Measurements from ENCODE around the gene CHD5. TPM values are rescaled to one million over a fixed set of nuclear protein-coding genes. Genes with fewer than 3 reads are reported as not detected.

CHD5 gene
- total RNA-seq, 1 donor from 2014 or later: 4.9 TPM

DNA sequence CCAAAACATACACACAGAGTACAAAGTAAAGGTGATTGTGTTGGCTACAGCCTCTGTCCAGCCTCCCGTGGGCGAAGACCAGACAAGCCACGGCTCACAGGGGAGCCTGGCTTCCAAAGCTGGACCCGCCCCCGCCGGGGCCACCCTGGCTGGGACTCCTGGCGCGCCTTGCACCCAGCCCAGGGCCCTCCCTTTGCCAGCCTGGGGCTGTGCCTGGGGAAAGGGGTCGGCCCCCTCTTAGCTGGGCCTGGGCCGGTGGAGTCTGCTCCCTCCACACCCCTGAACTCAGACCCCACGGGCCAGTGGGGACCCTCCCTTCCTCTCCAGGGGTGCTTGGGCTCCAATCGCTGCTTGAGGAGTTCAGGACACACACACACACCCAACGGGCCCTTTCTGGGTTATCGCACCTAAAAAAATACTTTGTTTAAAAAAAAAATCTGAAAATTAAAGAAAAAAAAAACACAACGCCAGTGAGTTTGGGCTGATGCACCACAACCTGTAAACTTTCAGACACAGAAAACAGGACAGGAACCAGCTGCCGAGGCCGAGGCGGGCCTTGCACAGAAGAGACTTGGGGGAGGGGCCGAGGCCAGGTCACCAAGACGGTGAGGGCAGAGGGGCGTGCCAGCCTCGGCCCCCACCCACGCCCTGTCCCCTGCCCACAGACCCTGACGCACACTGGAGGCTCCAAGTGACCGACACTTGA lies 78.1 kb downstream of the CHD5 start:
- Mint-ChIP-seq H3K9me3 (no peaks in the 10 kb centered on the region), H3K4me1 (no peaks in the 10 kb centered on the region), H3K36me3 (no peaks in the 10 kb centered on the region), H3K27ac (no peak overlapping the region), H3K27me3 (ENCODE audit: low read depth) (peaks cover 5% of the 10 kb centered on the region), H3K4me3 (no peak overlapping the region)
- TF ChIP-seq, protein P1, sequence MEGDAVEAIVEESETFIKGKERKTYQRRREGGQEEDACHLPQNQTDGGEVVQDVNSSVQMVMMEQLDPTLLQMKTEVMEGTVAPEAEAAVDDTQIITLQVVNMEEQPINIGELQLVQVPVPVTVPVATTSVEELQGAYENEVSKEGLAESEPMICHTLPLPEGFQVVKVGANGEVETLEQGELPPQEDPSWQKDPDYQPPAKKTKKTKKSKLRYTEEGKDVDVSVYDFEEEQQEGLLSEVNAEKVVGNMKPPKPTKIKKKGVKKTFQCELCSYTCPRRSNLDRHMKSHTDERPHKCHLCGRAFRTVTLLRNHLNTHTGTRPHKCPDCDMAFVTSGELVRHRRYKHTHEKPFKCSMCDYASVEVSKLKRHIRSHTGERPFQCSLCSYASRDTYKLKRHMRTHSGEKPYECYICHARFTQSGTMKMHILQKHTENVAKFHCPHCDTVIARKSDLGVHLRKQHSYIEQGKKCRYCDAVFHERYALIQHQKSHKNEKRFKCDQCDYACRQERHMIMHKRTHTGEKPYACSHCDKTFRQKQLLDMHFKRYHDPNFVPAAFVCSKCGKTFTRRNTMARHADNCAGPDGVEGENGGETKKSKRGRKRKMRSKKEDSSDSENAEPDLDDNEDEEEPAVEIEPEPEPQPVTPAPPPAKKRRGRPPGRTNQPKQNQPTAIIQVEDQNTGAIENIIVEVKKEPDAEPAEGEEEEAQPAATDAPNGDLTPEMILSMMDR (IDR thresholded peaks at IDR 0.05; ENCODE audit: unreplicated experiment): no peak
- DNase-seq (ENCODE audit: low spot score in 2 of 2, unreplicated experiment in 2 of 2): no peak

DNA sequence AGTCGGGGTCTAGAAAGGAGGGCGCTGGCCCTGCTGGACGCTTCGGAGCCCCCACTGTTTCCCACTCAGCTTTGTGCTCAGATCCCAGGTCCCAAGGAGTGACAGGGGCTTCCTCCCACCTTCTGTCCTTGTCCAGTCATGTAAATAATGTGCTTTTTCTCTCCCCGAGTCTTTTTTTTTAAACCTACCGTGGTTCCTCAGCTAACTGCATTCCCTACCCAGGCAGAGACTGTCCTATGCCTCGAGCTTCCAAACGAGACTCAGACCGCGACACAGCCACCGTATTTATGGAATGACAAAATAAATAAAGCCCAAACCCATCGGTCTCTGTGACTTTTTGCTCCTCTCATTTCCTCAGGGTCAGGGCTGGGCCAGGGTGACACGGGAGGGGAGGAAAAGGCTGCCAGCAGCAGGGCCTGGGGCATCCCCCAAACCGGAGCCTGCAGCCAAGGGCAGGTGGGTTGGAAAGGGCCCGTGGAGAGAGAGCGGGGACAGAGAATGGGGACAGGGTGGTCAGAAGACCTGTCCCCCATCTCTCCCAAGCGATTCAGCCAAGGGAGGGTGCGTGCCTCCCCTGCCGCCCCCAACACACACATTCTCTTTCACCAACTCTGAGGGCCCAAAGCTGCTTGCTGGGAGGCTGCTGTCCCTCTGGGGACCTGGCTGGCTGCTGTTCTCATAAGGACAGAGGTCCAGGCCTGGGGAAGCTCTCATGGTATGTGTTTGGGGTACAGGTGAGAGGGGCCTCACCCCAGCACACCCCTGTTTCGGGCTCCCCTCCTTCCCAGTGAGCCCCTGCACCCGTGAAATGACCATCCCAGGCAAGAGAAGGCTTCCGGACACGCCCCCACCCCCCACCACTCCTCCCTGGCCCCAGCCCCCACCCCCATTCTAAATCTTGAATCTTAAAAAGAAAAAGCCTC lies 79.0 kb downstream of the CHD5 start:
- H3K4me3 Mint-ChIP-seq: no peak overlapping the region
- no peak for DNase-seq (ENCODE audit: low spot score in 2 of 2, unreplicated experiment in 2 of 2)
- H3K4me1 Mint-ChIP-seq: no peaks in the 10 kb centered on the region
- no peak overlapping the region for H3K27ac Mint-ChIP-seq
- no peaks in the 10 kb centered on the region for H3K36me3 Mint-ChIP-seq
- H3K9me3 Mint-ChIP-seq: no peaks in the 10 kb centered on the region
- TF ChIP-seq, protein P1 (IDR thresholded peaks at IDR 0.05; ENCODE audit: unreplicated experiment): no peak
- peaks cover 5% of the 10 kb centered on the region for H3K27me3 Mint-ChIP-seq (ENCODE audit: low read depth)

DNA sequence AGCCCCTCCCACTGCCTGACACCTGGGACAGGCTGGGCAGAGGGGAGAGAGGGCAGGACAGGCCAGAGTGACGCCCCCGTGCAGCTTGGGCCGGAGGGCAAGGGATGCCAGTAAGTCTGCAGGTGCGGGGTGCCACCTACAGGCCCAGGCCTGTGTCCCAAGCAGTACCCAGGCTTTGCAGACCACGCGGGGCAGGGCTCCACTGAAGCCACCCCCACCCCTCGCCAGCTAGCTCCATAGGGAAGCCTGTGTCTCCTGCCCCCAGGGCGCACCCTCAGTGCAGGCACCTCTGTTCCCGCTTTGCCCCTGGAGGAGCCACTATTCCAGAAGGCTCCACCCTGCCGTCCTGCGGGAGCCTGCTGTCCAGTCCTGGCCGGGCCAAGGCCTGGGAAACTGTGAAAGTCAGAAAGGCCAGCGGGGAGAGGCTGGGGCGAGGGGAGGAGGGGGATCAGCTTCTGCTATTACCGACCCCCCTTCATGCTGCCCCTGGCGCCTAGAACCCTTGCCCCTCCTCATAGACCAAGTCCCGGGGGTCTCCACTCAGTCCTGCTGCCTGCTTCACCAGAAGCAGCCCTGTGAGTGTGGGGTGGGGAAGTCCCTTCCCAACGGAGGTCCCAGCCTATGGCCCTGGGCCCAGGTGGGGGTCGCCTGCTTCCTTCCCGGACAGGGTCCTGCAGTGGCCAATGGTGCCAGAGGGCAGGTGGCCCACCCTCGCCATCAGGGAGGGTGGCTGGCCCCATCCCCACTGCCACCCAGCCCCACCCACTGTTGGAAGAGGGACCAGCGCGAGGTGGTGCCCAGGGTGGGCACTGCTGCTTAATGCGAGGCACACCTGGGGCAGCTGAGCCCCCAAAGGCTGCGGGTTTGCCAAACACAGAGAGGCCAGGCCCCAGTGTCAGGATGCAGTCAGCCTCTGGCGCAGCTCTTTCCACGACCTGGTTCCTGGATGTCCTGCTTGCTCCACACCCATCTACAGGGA lies 80.0 kb downstream of the CHD5 start:
- no peaks in the 10 kb centered on the region for H3K36me3 Mint-ChIP-seq
- TF ChIP-seq, protein P1 (IDR thresholded peaks at IDR 0.05; ENCODE audit: unreplicated experiment): no peak
- H3K27me3 Mint-ChIP-seq (ENCODE audit: low read depth): peaks cover 2% of the 10 kb centered on the region
- H3K27ac Mint-ChIP-seq: no peak overlapping the region
- DNase-seq (ENCODE audit: low spot score in 2 of 2, unreplicated experiment in 2 of 2): no peak
- no peak overlapping the region for H3K4me3 Mint-ChIP-seq
- no peaks in the 10 kb centered on the region for H3K4me1 Mint-ChIP-seq
- no peaks in the 10 kb centered on the region for H3K9me3 Mint-ChIP-seq

DNA sequence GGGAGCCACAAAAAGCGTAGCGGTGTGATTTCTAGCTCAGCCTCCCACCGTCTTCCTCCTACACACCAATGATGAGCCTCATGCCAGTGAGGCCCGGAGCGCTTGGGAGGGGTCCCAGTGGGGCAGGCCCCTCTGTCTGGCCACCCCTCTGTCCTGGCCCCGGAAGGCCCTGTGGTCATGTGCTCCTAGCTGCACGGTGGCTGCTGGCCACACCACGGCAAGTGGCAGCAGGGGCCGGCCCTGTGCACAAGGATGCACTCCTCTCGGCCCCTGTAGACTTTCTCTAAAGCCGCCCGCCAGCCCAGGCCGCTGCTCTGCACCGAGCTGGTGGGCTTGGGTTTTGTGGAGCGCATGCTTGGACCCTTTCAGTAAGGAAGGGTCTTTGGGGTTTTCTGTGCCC lies 80.8 kb downstream of the CHD5 start:
- H3K36me3 Mint-ChIP-seq: no peaks in the 10 kb centered on the region
- H3K4me3 Mint-ChIP-seq: no peak overlapping the region
- TF ChIP-seq, protein P1 (IDR thresholded peaks at IDR 0.05; ENCODE audit: unreplicated experiment): no peak
- H3K9me3 Mint-ChIP-seq: no peaks in the 10 kb centered on the region
- no peak for DNase-seq (ENCODE audit: low spot score in 2 of 2, unreplicated experiment in 2 of 2)
- no peak overlapping the region for H3K27ac Mint-ChIP-seq
- peaks cover 2% of the 10 kb centered on the region for H3K27me3 Mint-ChIP-seq (ENCODE audit: low read depth)
- H3K4me1 Mint-ChIP-seq: no peaks in the 10 kb centered on the region

Measured in mesothelial cell of epicardium (in vitro differentiated cells).